Measurements from ENCODE around the gene RAG2.

DNA sequence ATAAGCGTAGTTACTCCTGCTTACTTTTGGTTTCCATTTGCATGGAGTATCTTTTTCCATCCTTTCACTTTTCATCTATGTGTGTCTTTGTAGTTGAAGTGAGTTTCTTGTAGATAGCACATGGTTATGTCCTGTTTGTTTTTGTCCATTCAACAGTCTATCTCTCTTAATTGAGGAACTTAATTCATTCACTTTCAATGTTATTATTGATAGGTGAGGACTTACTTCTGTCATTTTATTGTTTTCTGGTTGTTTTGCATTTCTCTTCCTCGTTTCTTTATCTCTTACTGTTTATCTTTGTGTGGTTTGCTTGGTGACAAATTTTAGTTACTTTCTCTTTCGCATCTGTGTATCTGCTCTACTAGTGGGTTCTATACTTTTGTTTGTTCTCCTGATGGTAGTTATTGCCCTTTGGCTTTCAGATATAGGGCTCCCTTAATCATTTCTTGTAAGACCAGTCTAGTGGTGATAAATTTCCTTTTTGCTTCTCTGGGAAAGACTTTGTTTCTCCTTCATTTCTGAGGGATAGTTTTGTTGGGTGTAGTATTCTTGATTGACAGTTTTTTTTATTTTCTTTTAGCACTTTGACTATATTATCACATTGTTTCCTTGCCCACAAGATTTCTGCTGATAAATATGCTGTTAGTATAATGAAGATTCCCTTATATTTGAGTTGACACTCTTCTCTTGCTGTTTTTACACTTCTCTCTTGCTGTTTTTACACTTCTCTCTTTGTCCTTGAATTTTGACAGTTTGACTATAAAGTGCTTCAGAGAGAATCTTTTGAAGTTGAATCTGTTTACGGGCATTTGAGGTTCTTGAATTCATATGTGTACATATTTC, 39.2 kb downstream of the RAG2 start:
- TF ChIP-seq EP300 (IDR thresholded peaks at IDR 0.05): no peak
- no peak for TF ChIP-seq CTCF (IDR thresholded peaks at IDR 0.05)
- no peak for TF ChIP-seq POLR2A (IDR thresholded peaks at IDR 0.05)

Data from stomach (tissue), 4 donors.